Heart left ventricle (tissue), 13 donors: Measurements from ENCODE around the gene SPSB3.

Experiments used
- CTCF ChIP-seq, 12 donors: fragments of 200-600 bp; sonication (generic) in 4 of 12; IDR thresholded peaks; one replicate each; pipeline versions ENCODE4 v1.5.0 to v1.8.0; 2018 to 2022; ENCODE audit warnings: antibody characterized with exemption in 12 of 12, mild to moderate bottlenecking in 5 of 12
- POLR2A ChIP-seq, 2 donors: fragments of 450-650 bp; IDR thresholded peaks; one replicate each; pipeline ENCODE4 v1.6.1; 2017; ENCODE audit warnings: antibody characterized with exemption in 2 of 2, mild to moderate bottlenecking in 2 of 2, moderate library complexity in 2 of 2
- donor health status: ischemic (EF 13 %, LVEDD 7.1; RV severe dilation, severe dysfunction).
- donor health status: DM: no; HTN: yes; CAD: no.
- donor health status: DM: no; HTN: no; CAD: no.
- donor health status: ischemic (EF 25% LVEDD 6.9; RV normal size, moderate dysfunction).
- donor health status: ischemic (EF 25% LVEDD 5.7; RV mildly dilated, moderate dysfunction).
- donor health status: ischemic (EF 35%, LVEDD 5.7; RV mildly dilated, moderate dysfunction).
- donor health status: nonischemic (EF 11% LVEDD 7.7; RV severe dilation, severe dysfunction).
- donor health status: DM: yes; HTN: yes; CAD: no.
- donor health status: PGD.
- donor health status: ischemic (EF 29% LVEDD 5.4; RV normal size, mild dysfunction).
- donor health status: nonischemic (EF 23%, LVEDD 6.1; RV moderate dilation, normal function).

DNA sequence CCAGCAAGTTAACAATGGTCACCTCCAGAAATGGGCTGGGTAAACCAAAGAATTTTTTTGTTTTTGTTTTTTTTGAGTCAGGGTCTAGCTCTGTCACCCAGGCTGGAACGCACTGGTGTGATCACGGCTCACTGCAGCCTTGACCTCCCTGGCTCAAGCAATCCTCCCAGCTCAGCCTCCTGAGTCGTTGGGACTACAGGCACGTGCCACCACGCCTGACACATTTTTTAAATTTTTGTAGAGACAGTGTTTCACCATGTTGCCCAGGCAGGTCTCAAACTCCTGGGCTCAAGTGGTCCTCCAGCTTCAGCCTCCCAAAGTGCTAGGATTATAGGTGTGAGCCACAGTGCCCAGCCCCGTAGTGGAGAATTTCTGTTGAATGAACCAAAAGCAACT lies 1.7 kb downstream of the SPSB3 start:
- TF ChIP-seq CTCF (IDR thresholded peaks at IDR 0.05) (no peak), POLR2A (IDR thresholded peaks at IDR 0.05) (no peak)
